K562 (cell line): Measurements from ENCODE around the gene PRRT2. TPM values are rescaled to one million over a fixed set of nuclear protein-coding genes. Genes with fewer than 3 reads are reported as not detected.

Experiments used
- ATAC-seq: fragments of 200-7000 bp; cut with Tn5 transposase; 3 replicates; pipeline ENCODE4 v1.9.1; 2020; ENCODE audit warnings: moderate library complexity
- BruUV-seq: library from RNA; stranded (reverse); fragments of 400-500 nt; replicated peaks from 2 replicates; lab custom pipeline; 2021; lab: Mats Ljungman, UMichigan
- CTCF ChIA-PET: fragments of 300-600 bp; formaldehyde crosslinking; extraction: SDS; loops from one replicate; lab custom pipeline; 2021; ENCODE audit warnings: low intra/inter-chr PET ratio; lab: Yijun Ruan, JAX
- POLR2A ChIA-PET: fragments of 300-600, 350-650 bp; sonication (Branson Sonifier 250); formaldehyde crosslinking; extraction: SDS; loops from one replicate; lab custom pipeline; 2021; ENCODE audit warnings: antibody characterized with exemption, inconsistent platforms; lab: Yijun Ruan, JAX
- DNase-seq, 4 experiments: peaks; one replicate each; pipeline versions ENCODE4 v3.0.0 to v3.0.0-alpha.2; 2011 to 2018; ENCODE audit warnings: low spot score in 3 of 4, mixed read lengths in 3 of 4; ENCODE audit errors: extremely low read depth in 1 of 4
- FAIRE-seq: peaks from 2 replicates; lab custom pipeline; 2011; peaks lifted over from hg19 to GRCh38; lab: Jason Lieb, UNC
- H2AFZ ChIP-seq: 2 replicates; pipeline ENCODE4 v1.6.0; 2011; ENCODE audit warnings: low read depth, low read length, control low read depth, inconsistent platforms
- H3K27ac ChIP-seq: fragments of 200-600 bp; 3 replicates; pipeline ENCODE4 v1.8.0; 2011; ENCODE audit warnings: low read depth, mild to moderate bottlenecking, control low read depth, inconsistent platforms, low read length, moderate library complexity, mixed read lengths; ENCODE audit errors: extremely low read depth
- H3K27me3 ChIP-seq, 2 experiments: fragments of 300-600 bp in 1 of 2; 2 replicates in 1 of 2; 3 replicates in 1 of 2; pipeline versions ENCODE4 v1.6.0 to v1.8.0; 2011; ENCODE audit warnings: inconsistent platforms in 2 of 2, low read length in 2 of 2, mild to moderate bottlenecking in 1 of 2, mixed read lengths in 1 of 2, moderate library complexity in 1 of 2; ENCODE audit not compliant: control insufficient read depth in 2 of 2, insufficient read depth in 2 of 2
- H3K36me3 ChIP-seq: fragments of 300-600 bp; 3 replicates; pipeline ENCODE4 v1.8.0; 2011; ENCODE audit warnings: mild to moderate bottlenecking, low read length, inconsistent platforms; ENCODE audit not compliant: control insufficient read depth, insufficient read depth
- H3K4me1 ChIP-seq, 2 experiments: fragments of 200-600 bp in 1 of 2; replicated peaks in 1 of 2; 2 replicates in 1 of 2; 3 replicates in 1 of 2; pipeline versions ENCODE4 v1.5.1 to v1.8.0; 2011; ENCODE audit warnings: inconsistent platforms in 2 of 2, low read length in 2 of 2, mild to moderate bottlenecking in 1 of 2, mixed read lengths in 1 of 2, moderate library complexity in 1 of 2; ENCODE audit not compliant: control insufficient read depth in 2 of 2, insufficient read depth in 2 of 2
- H3K4me2 ChIP-seq: 2 replicates; pipeline ENCODE4 v1.6.1; 2011; ENCODE audit warnings: low read length, control low read depth, inconsistent platforms, mixed read lengths; ENCODE audit not compliant: insufficient read depth
- H3K4me3 ChIP-seq: fragments of 200-600 bp; sonication (generic), shearing (Covaris generic); 2 replicates; pipeline ENCODE4 v1.5.1; 2016; ENCODE audit warnings: control low read depth, inconsistent platforms
- H3K79me2 ChIP-seq: fragments of 200-600 bp; 3 replicates; pipeline ENCODE4 v1.8.0; 2011; ENCODE audit warnings: low read length, inconsistent platforms; ENCODE audit not compliant: control insufficient read depth, insufficient read depth
- H3K9ac ChIP-seq, 2 experiments: 2 replicates each; pipeline versions ENCODE4 v1.6.0 to v1.6.1; 2011; ENCODE audit warnings: low read depth in 2 of 2, low read length in 2 of 2, control low read depth in 1 of 2, inconsistent platforms in 1 of 2, mild to moderate bottlenecking in 1 of 2, mixed read lengths in 1 of 2; ENCODE audit not compliant: insufficient read depth in 1 of 2
- H3K9me1 ChIP-seq: one replicate; pipeline ENCODE4 v1.6.0; 2011; ENCODE audit warnings: inconsistent platforms, mild to moderate bottlenecking, low read length, moderate library complexity; ENCODE audit not compliant: control insufficient read depth, insufficient read depth
- H3K9me3 ChIP-seq: replicated peaks from 2 replicates; pipeline ENCODE4 v1.5.1; 2011; ENCODE audit warnings: low read depth, low read length, inconsistent platforms; ENCODE audit not compliant: control insufficient read depth, insufficient read depth
- H4K20me1 ChIP-seq: replicated peaks from 2 replicates; pipeline ENCODE4 v1.6.1; 2011; ENCODE audit warnings: low read length, inconsistent platforms, mixed read lengths; ENCODE audit not compliant: control insufficient read depth, insufficient read depth
- CHAMP1 ChIP-seq: fragments of 450-650 bp; IDR thresholded peaks from 2 replicates; pipeline ENCODE4 v1.6.1; 2016; ENCODE audit warnings: mild to moderate bottlenecking
- CHD1 ChIP-seq: fragments of 200-600 bp; sonication (generic); IDR thresholded peaks from one replicate; pipeline ENCODE4 v1.6.1; 2012; ENCODE audit warnings: mild to moderate bottlenecking, moderate library complexity, low read length, inconsistent platforms
- CREB1 ChIP-seq, 2 experiments: sonication (generic) in 1 of 2; formaldehyde crosslinking in 1 of 2; IDR thresholded peaks; 2 replicates each; pipeline versions ENCODE4 v1.6.1 to v1.8.0; 2012 to 2022; ENCODE audit warnings: inconsistent platforms in 1 of 2, mild to moderate bottlenecking in 1 of 2, missing genetic modification reagents in 1 of 2, moderate library complexity in 1 of 2
- FIP1L1 ChIP-seq: fragments of 200-400 bp; formaldehyde crosslinking; IDR thresholded peaks from 2 replicates; pipeline ENCODE4 v1.6.1; 2018; ENCODE audit warnings: mild to moderate bottlenecking, low read depth, low read length; ENCODE audit not compliant: poor library complexity, severe bottlenecking
- GABPB2 ChIP-seq: fragments of 250-450 bp; sonication (Bioruptor Pico); conservative IDR thresholded peaks from 2 replicates; pipeline ENCODE4 v1.5.1; 2021; ENCODE audit warnings: mild to moderate bottlenecking
- GATAD2B ChIP-seq: fragments of 450-650 bp; IDR thresholded peaks from 2 replicates; pipeline ENCODE4 v1.6.1; 2017; ENCODE audit warnings: mild to moderate bottlenecking, borderline replicate concordance
- HNRNPK ChIP-seq: fragments of 200-400 bp; formaldehyde crosslinking; IDR thresholded peaks from one replicate; pipeline ENCODE4 v1.6.1; 2018; ENCODE audit warnings: mild to moderate bottlenecking, low read depth, low read length; ENCODE audit not compliant: poor library complexity, severe bottlenecking
- HNRNPL ChIP-seq: fragments of 200-400 bp; formaldehyde crosslinking; IDR thresholded peaks from 2 replicates; pipeline ENCODE4 v1.6.1; 2017; ENCODE audit warnings: low read depth, mild to moderate bottlenecking, low read length
- KAT8 ChIP-seq: fragments of 450-650 bp; IDR thresholded peaks from 2 replicates; pipeline ENCODE4 v1.6.1; 2016; ENCODE audit warnings: low read depth, mild to moderate bottlenecking
- MTF1 ChIP-seq: fragments of 250-450 bp; sonication (Bioruptor Pico); IDR thresholded peaks from 2 replicates; pipeline ENCODE4 v1.9.0; 2021; ENCODE audit warnings: moderate library complexity, mild to moderate bottlenecking, inconsistent platforms, borderline replicate concordance
- NUFIP1 ChIP-seq: fragments of 450-650 bp; IDR thresholded peaks from 2 replicates; pipeline ENCODE4 v1.6.1; 2018; ENCODE audit not compliant: partially characterized antibody
- POLR2AphosphoS5 ChIP-seq: IDR thresholded peaks from 2 replicates; pipeline ENCODE4 v1.6.1; 2011; ENCODE audit warnings: mild to moderate bottlenecking, low read depth, low read length, moderate library complexity; ENCODE audit not compliant: control insufficient read depth, insufficient read depth
- RB1 ChIP-seq: fragments of 450-650 bp; IDR thresholded peaks from 2 replicates; pipeline ENCODE4 v1.6.1; 2017; ENCODE audit warnings: low read depth, mild to moderate bottlenecking
- RHOXF2B ChIP-seq: fragments of 250-450 bp; sonication (Bioruptor Pico); conservative IDR thresholded peaks from 2 replicates; pipeline ENCODE4 v1.5.1; 2021
- TFAM ChIP-seq: fragments of 250-450 bp; sonication (Bioruptor Pico); conservative IDR thresholded peaks from 2 replicates; pipeline ENCODE4 v1.5.0; 2021; ENCODE audit warnings: mild to moderate bottlenecking, moderate library complexity
- TGIF2 ChIP-seq: sonication (generic); formaldehyde crosslinking; IDR thresholded peaks from 2 replicates; pipeline ENCODE4 v1.8.1; 2022; ENCODE audit warnings: mild to moderate bottlenecking, missing genetic modification reagents, moderate library complexity
- TRIM24 ChIP-seq, 2 experiments: fragments of 450-650 bp; IDR thresholded peaks; 2 replicates each; pipeline ENCODE4 v1.6.1; 2016
- ZFP1 ChIP-seq: fragments of 450-650 bp; formaldehyde crosslinking; IDR thresholded peaks from 2 replicates; pipeline ENCODE4 v1.4.0; 2020; ENCODE audit warnings: mild to moderate bottlenecking, mixed read lengths
- ZNF445 ChIP-seq: fragments of 250-450 bp; sonication (Bioruptor Pico); IDR thresholded peaks from 2 replicates; pipeline ENCODE4 v1.4.0; 2020; ENCODE audit warnings: low read depth, mild to moderate bottlenecking, moderate library complexity
- WGBS: fragments of 100-300 bp; shearing (Covaris generic); methylation state at CpG from one replicate; pipeline ENCODE4 v1.1.6; 2016; ENCODE audit warnings: low coverage, mixed read lengths; ENCODE audit not compliant: insufficient coverage; ENCODE audit errors: missing lambda C conversion rate; 5-methylcytosine and 5-hydroxymethylcytosine counted together
- in situ Hi-C: fragments of 300-500 bp; cut with MboI; formaldehyde crosslinking; loops from 4 replicates; pipeline ENCODE4 v1.15.0; 2018; ENCODE audit warnings: inconsistent platforms, mixed read lengths
- intact Hi-C: fragments of 100-400 bp; cut with micrococcal nuclease; formaldehyde crosslinking; loops from 2 replicates; pipeline ENCODE4 v1.14.2; 2022
- polyA plus RNA-seq, 8 experiments: library from polyadenylated mRNA; depleted of rRNA in 4 of 8; stranded (reverse) in 5 of 8; unstranded in 3 of 8; fragments of >200 nt; fragmentation: Nextera tagmentation in 2 of 8; fragmentation: Illumina TruSeq in 1 of 8; extraction: Ambion mirVana in 2 of 8; extraction: Trizol in 1 of 8; gene quantifications; 2 replicates each; pipeline versions ENCODE4 v1.2.1 to v1.2.3, GENCODE V29; 2011 to 2014; ENCODE audit warnings: inconsistent platforms in 1 of 8, missing spikeins in 1 of 8
- total RNA-seq, 7 experiments: library from RNA; depleted of rRNA in 6 of 7; stranded (reverse); fragments of >200 nt in 6 of 7; fragmentation: Illumina TruSeq in 2 of 7; extraction: Trizol in 2 of 7; gene quantifications; 2 replicates each; pipeline versions ENCODE4 v1.2.1 to v1.2.3, GENCODE V29; 2011 to 2021; ENCODE audit warnings: low replicate concordance in 1 of 7
- TF ChIP-seq, protein P1 (sequence below): fragments of 250-450 bp; sonication (Bioruptor Pico); IDR thresholded peaks from 2 replicates; pipeline ENCODE4 v1.4.0; 2020; ENCODE audit warnings: mild to moderate bottlenecking

The PRRT2 gene
- total and polyA plus RNA-seq, 9 of the 15 experiments (the other 6 are each of a cell fraction or from before 2014, with no cell fraction given), result 0.11 to 1.0 (median 0.42) TPM; not detected in 2

- DNase-seq (peak in 1 of 4 experiments; percentile 27), ATAC-seq (no peak), FAIRE-seq (no peak)
- H3K9me3 ChIP-seq, result no peaks in the 10 kb centered on the region
- H3K4me1 ChIP-seq, result peaks cover 42 to 80% of the 10 kb centered on the region in 2 experiments
- peak overlapping the region; percentile 88 for H3K27ac ChIP-seq
- WGBS, result 36% methylated on average over 23 of the region's 31 CpGs
- peaks cover 42% of the 10 kb centered on the region for H3K36me3 ChIP-seq
- H3K27me3 ChIP-seq, result no peaks in the 10 kb centered on the region
- H3K9ac ChIP-seq, result peak overlapping the region; percentile 84 to 100
- peak overlapping the region; percentile 60 for H3K4me3 ChIP-seq
- POLR2A ChIA-PET, result interaction anchor here (0.7 to 1.2 kb wide), 3 partner anchors 10 to 49 kb away, joined by 3 read pairs; no protein-coding TSS in a partner anchor
- no peaks in the 10 kb centered on the region for H3K9me1 ChIP-seq
- peak overlapping the region; percentile 91 for H3K4me2 ChIP-seq
- BruUV-seq, result no TSS peak
- peaks cover 44% of the 10 kb centered on the region for H3K79me2 ChIP-seq
- intact Hi-C loops (no loop called here), in situ Hi-C loops (no loop called here)
- H2AFZ ChIP-seq, result no peak overlapping the region
- CTCF ChIA-PET, result no interaction called here
- H4K20me1 ChIP-seq, result peaks cover 23% of the 10 kb centered on the region; the same call in 1 of the 2 replicates
- TF ChIP-seq TGIF2 (CRISPR knock-in tag) (no peak), HNRNPK (no peak), ZNF445 (CRISPR knock-in tag) (no peak), KAT8 (no peak), GATAD2B (no peak), FIP1L1 (no peak), HNRNPL (no peak), TFAM (CRISPR knock-in tag) (no peak), GABPB2 (no peak), NUFIP1 (no peak), MTF1 (CRISPR knock-in tag) (no peak), RB1 (no peak), TRIM24 (IDR thresholded peaks at IDR 0.05) (no peak), RHOXF2B (no peak), POLR2AphosphoS5 (peak; percentile 10; the same call in 1 of the 2 replicates), CREB1 (IDR thresholded peaks at IDR 0.05) (no peak), CREB1 (CRISPR knock-in tag; IDR thresholded peaks at IDR 0.05) (no peak), CHD1 (peak; percentile 17), CHAMP1 (no peak), ZFP1 (CRISPR knock-in tag) (no peak)
- TF ChIP-seq, protein P1, sequence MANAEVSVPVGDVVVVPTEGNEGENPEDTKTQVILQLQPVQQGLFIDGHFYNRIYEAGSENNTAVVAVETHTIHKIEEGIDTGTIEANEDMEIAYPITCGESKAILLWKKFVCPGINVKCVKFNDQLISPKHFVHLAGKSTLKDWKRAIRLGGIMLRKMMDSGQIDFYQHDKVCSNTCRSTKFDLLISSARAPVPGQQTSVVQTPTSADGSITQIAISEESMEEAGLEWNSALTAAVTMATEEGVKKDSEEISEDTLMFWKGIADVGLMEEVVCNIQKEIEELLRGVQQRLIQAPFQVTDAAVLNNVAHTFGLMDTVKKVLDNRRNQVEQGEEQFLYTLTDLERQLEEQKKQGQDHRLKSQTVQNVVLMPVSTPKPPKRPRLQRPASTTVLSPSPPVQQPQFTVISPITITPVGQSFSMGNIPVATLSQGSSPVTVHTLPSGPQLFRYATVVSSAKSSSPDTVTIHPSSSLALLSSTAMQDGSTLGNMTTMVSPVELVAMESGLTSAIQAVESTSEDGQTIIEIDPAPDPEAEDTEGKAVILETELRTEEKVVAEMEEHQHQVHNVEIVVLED (CRISPR knock-in tag), result no peak
Measured at GRCh38 chr16:29809031-29809747, 2.8 kb upstream of the PRRT2 start.
